OCI-LY1 (cell line): Measurements from ENCODE around the gene CACNG5.

Experiments
- CTCF ChIP-seq: fragments of 200-600 bp; sonication (generic), shearing (Covaris generic); IDR thresholded peaks from 2 replicates; pipeline ENCODE4 v1.5.1; 2017; ENCODE audit warnings: mild to moderate bottlenecking, antibody characterized with exemption, low read length, moderate library complexity, mixed read lengths
- EZH2 ChIP-seq: fragments of 200-600 bp; sonication (generic), shearing (Covaris generic); IDR thresholded peaks from 2 replicates; pipeline ENCODE4 v1.8.0; 2017; ENCODE audit warnings: borderline replicate concordance, mixed run types, mild to moderate bottlenecking, antibody characterized with exemption, low read length, moderate library complexity, mixed read lengths

DNA sequence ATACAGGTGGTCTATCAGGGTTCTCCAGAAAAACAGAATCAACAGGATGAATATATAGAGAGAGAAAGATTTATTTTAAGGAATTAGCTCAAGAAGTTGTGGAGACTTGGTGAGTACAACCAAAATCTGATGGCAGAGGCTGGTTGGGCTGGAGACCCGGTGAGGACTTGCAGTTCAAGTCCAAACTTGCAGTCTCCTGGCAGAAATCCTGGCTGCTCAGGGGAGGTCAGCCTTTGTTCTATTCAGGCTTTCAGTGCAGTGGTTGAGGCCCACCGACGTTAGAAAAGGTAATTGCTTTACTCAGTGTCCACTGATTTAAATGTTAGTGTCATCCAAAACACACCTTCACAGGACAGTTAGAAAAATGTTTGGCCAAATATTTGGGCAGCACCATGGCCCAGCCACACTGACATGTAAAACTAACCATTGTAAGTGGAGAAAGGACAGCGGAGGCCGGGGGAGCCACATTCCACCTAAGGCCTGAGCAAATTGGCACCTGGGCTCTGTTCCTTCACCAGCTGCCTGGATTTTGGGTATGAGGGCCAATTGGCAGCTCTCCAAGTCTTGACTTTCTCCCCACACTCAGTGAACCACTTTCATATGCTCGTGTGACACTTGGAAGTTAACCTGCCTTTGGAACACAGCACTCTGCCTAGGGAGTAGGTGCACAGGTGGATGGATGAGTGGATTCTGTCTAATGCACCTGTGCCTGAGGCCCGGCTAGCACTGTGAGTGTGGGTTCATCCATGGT lies 54.7 kb downstream of the CACNG5 start:
- no peak for TF ChIP-seq CTCF
- no peak for TF ChIP-seq EZH2
